ENCODE measurements around the gene PTX4. TPM values are rescaled to one million over a fixed set of nuclear protein-coding genes. Genes with fewer than 3 reads are reported as not detected.

Gene PTX4
- total RNA-seq, 1 experiment from 2014 or later = not detected

GRCh38 chr16:1468426-1468810, 20.3 kb downstream of the PTX4 start:
- Mint-ChIP-seq H3K27ac (no peak overlapping the region), H3K36me3 (ENCODE audit: insufficient read depth in 1 of 3, low read depth in 3 of 3) (peaks cover 0 to 5% (median 0%) of the 10 kb centered on the region in 3 experiments; a peak in 2 of 7 replicates), H3K27me3 (ENCODE audit: low read depth) (no peaks in the 10 kb centered on the region), H3K4me1 (peaks cover 7 to 10% of the 10 kb centered on the region in 2 experiments), H3K4me3 (no peak overlapping the region), H3K9me3 (no peaks in the 10 kb centered on the region)
- Histone ChIP-seq H3K9me3 (ENCODE audit: control insufficient read depth, low read depth, low read length) (no peaks in the 10 kb centered on the region), H3K27me3 (ENCODE audit: insufficient read depth, low read length) (no peaks in the 10 kb centered on the region), H2AK5ac (ENCODE audit: insufficient read length, low read length) (no peak overlapping the region), H3K56ac (ENCODE audit: insufficient read length, low read depth, low read length) (no peak overlapping the region), H3K27ac (ENCODE audit: insufficient read length, low read depth, low read length) (no peak overlapping the region), H3K79me1 (ENCODE audit: insufficient read depth, low read depth, low read length, poor library complexity, severe bottlenecking) (peaks cover 6% of the 10 kb centered on the region), H3K79me2 (ENCODE audit: insufficient read depth, low read length) (peaks cover 16% of the 10 kb centered on the region; the same call in 1 of the 2 replicates), H4K8ac (replicated peaks; ENCODE audit: insufficient read length, low read depth, low read length) (no peak overlapping the region), H3K23me2 (ENCODE audit: insufficient read length, low read depth, low read length, poor library complexity, severe bottlenecking) (no peaks in the 10 kb centered on the region), H2BK120ac (ENCODE audit: low read depth, low read length, poor library complexity, severe bottlenecking) (no peak overlapping the region), H3K4me2 (ENCODE audit: insufficient read depth, insufficient read length, low read length) (no peak overlapping the region), H4K5ac (ENCODE audit: insufficient read length, low read depth, low read length) (no peak overlapping the region), H3K14ac (ENCODE audit: insufficient read depth, low read length) (no peak overlapping the region), H2BK5ac (ENCODE audit: insufficient read length, low read length) (no peak overlapping the region), H3T11ph (ENCODE audit: low read length) (no peak overlapping the region), H4K20me1 (ENCODE audit: control insufficient read depth, insufficient read depth, insufficient read length) (no peaks in the 10 kb centered on the region), H2BK20ac (ENCODE audit: low read depth, low read length, poor library complexity, severe bottlenecking) (no peak overlapping the region), H3K23ac (ENCODE audit: insufficient read length, low read depth, low read length) (no peak overlapping the region), H3K4ac (ENCODE audit: low read depth, low read length) (no peak overlapping the region), H3K4me1 (ENCODE audit: insufficient read depth, low read length) (no peaks in the 10 kb centered on the region), H3K9ac (ENCODE audit: extremely low read depth, insufficient read length, low read length) (no peak overlapping the region), H2BK15ac (ENCODE audit: low read depth, low read length) (no peak overlapping the region), H4K91ac (ENCODE audit: insufficient read length, low read depth, low read length) (no peak overlapping the region), H3K18ac (ENCODE audit: insufficient read length, low read depth, low read length) (no peak overlapping the region), H2AFZ (ENCODE audit: low read length) (no peak overlapping the region), H2BK12ac (ENCODE audit: insufficient read length, low read depth, low read length) (no peak overlapping the region)
- WGBS (ENCODE audit: extremely low coverage, insufficient read length, low lambda C conversion rate) = no CpG with 5 or more reads among the region's 22 CpGs
- TF ChIP-seq, protein P1, sequence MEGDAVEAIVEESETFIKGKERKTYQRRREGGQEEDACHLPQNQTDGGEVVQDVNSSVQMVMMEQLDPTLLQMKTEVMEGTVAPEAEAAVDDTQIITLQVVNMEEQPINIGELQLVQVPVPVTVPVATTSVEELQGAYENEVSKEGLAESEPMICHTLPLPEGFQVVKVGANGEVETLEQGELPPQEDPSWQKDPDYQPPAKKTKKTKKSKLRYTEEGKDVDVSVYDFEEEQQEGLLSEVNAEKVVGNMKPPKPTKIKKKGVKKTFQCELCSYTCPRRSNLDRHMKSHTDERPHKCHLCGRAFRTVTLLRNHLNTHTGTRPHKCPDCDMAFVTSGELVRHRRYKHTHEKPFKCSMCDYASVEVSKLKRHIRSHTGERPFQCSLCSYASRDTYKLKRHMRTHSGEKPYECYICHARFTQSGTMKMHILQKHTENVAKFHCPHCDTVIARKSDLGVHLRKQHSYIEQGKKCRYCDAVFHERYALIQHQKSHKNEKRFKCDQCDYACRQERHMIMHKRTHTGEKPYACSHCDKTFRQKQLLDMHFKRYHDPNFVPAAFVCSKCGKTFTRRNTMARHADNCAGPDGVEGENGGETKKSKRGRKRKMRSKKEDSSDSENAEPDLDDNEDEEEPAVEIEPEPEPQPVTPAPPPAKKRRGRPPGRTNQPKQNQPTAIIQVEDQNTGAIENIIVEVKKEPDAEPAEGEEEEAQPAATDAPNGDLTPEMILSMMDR (conservative IDR thresholded peaks at IDR 0.05) = no peak
- no peak for DNase-seq

All from H9 (cell line).